Erythroblast (primary cell): ENCODE data around the gene FPR3.

Source experiments
- GATA1 ChIP-seq: IDR thresholded peaks from 2 replicates; pipeline ENCODE4 v1.6.1; 2011; ENCODE audit warnings: low read depth, mild to moderate bottlenecking, control low read depth, low read length, moderate library complexity
- POLR2A ChIP-seq: IDR thresholded peaks from 2 replicates; pipeline ENCODE4 v1.6.1; 2011; ENCODE audit warnings: mild to moderate bottlenecking, low read length

- TF ChIP-seq POLR2A (no peak), GATA1 (no peak)
Measured at GRCh38 chr19:51821456-51821855, 26.5 kb downstream of the FPR3 start.
